NCI-H2107 (cell line): ENCODE measurements around the gene SLC44A1.

ENCODE experiments used
- DNase-seq: peaks from one replicate; lab custom pipeline; 2025; lab: John Stamatoyannopoulos, UW

The SLC44A1 gene

DNA sequence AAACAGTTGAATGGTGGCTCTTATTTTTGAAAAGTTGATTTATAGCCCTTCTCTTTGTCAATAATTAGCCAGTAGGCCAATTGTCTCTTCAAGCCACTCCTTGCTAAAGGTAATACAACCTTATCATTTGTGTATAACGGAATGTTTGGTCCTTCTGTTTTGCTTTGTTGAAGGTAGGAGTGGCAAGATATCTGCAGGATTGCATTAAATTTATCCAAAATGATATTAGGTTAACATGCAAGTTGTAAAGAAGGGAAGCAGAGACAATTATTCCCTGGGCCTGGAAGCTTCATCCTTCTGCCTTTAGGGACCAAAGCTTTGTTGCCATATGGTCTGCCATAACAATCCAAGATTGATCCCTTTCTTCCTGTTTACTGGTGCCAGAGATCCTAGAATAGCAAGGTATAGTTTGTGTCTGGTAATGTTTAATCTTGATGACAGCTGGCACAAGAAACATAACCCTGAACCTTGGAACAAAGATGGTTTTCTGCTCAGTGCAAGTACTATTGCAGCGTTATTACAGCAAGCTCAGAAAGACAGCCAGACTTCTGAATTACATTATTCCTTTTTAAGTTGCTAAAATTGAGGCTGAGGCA lies 187.9 kb downstream of the SLC44A1 start:
- DNase-seq = no peak

DNA sequence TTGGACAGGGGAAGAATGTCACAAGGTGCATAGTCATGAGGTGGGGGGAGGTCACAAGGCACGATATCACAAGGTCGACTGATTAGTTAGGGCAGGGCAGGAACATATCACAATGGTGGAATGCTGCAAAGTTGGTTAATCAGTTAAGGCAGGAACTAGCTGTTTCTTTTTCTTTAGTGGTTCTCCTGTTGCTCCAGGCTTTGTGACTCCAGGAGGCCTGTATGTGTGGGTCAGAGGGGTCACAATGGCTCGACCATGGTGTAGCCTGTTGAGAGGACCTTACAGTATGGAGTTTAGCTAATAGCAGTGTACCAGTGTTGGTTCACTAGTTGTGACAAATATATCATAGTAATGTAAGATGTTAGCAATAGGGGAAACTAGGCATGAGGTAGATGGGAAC lies 191.0 kb downstream of the SLC44A1 start:
- DNase-seq = no peak

DNA sequence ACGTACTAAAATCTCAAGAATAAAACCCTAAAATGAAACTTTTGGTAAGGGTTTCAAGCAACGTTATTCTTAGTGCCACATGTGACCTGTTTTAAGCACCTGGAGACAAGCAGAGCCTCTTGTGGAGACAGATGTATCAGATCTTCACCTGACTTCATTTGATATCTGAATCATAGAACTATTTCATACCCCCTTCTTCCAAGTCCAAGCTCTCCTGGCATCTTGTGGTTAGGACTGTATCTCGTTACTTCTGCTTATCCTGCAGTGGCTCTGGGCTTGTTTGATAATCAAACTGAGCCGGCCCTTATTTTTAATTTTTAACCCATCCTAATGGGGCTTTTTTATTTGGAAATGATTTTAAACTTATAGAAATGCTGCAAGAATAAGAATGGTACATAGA lies 192.3 kb downstream of the SLC44A1 start:
- DNase-seq = no peak

DNA sequence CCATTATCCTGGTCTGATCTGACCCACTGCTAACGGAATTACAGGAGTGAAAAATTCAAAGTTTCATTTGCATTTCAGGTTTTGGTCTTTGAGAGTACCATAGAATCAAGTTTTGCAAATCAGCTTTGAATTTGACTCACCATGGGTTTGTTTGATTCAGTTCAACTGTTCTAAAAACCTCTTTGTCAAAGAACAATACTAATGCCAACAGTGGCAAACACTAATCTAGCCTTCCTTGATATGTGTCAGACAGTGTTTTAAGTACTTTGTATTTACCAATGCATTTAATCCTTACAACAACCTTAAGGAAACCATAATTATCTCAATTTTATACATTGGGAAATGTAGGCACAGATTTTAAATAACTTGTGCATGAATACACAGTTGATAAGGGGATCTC lies 193.3 kb downstream of the SLC44A1 start:
- DNase-seq = no peak

DNA sequence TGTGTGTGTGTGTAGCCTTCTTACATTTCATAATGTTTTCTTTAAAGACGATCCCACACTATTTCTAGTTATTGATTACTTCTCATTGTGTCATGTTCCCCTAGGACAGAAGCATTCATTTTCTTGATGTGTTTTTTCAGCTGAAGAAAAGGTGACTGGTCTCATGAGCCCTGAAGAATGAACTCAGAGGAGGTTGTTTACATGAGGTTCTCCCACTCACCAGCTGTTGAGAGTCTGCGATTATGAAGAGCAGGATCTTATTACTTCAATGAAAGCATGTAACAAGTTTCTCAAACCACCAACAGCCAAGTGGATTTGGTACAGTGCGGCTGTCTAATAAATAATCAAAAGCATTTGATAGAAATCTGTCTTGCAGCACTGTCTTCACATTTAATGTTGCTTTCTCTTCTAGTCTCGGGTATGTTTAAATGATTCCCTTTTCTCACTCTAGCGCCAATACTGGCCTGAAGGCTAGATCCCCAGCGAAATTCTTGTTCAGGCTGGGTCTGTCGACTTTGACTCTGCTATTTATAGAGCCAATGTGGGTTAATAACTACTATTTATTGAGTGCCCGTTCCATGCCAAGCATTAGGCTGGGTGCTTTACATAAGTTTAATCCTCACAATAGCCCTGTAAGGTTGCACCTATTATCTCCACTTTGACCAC lies 193.8 kb downstream of the SLC44A1 start:
- DNase-seq = peak; percentile 16

DNA sequence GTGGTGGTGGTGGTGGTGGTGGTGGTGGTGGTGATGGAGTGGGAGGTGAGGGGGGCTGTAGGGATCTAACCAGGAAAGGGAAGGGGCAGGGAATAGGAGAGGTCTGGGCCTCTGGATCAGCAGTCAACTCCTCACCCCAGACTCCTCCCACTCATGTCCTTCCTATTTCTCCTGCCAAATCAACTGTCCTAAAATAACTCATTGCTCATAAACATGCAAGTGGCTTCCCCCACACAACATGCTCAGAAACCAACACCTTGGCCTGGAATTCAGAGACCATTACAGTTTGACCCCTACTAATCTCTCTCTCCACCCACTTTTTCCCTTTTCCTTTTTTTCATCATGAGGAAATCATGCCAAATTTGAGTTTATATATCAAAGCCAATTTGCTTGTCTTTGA lies 195.0 kb downstream of the SLC44A1 start:
- no peak for DNase-seq

DNA sequence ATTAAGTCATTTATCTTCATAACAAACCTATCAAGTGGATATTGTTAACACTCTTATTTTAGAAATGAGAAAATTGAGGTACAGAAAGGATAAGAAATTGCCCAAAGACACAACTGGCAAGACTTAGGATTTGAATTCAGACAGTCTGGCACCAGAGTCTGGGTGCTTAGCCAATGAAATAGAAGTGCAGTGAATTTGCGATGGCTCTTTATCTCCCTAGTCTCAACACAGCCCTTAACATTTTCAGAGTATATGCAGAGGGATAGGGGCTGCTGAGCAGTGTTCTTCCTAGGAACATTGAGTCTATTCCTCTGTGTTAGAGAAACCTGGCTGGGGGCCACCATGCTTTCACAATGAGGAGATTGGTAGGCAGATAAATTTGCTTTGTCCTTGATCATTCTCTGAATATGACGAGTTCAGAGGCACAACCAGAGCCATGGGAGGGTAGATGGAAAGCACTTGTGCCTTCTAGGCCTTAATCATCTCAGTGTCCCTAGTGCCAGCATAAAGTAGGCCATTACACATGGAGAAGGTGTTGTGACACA lies 197.2 kb downstream of the SLC44A1 start:
- no peak for DNase-seq

DNA sequence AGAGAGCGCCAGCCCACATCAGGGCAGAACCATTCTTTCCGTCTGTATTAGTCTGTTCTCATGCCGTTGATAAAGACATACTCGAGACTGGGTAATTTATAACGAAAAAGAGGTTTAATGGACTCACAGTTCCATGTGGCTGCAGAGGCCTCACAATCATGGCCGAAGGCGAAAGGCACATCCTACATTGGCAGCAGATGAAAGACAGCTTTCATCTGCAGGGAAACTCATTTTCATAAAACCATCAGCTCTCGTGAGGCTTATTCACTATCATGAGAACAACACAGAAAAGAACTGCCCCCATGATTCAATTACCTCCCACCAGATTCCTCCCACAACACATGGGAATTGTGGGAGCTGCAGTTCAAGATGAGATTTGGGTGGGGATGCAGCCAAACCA lies 198.7 kb downstream of the SLC44A1 start:
- no peak for DNase-seq

DNA sequence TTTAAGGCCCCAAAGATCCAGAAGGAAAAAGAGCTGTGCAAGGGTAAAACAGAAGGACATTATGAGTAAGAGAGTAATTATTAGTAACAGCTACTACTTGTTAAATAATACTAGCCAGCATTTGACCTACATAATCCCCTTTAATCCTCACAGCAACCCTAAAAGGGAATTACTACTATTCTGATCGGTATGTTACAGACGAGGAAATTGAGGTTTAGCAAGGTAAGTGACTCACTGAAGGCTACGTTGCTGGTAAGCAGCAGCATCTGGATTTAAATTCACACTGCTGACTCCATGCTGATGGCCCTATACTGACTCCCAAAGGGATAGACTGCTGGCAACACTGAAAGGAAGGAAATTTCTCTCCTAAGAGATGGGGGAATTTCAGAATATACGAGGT lies 199.7 kb downstream of the SLC44A1 start:
- no peak for DNase-seq

DNA sequence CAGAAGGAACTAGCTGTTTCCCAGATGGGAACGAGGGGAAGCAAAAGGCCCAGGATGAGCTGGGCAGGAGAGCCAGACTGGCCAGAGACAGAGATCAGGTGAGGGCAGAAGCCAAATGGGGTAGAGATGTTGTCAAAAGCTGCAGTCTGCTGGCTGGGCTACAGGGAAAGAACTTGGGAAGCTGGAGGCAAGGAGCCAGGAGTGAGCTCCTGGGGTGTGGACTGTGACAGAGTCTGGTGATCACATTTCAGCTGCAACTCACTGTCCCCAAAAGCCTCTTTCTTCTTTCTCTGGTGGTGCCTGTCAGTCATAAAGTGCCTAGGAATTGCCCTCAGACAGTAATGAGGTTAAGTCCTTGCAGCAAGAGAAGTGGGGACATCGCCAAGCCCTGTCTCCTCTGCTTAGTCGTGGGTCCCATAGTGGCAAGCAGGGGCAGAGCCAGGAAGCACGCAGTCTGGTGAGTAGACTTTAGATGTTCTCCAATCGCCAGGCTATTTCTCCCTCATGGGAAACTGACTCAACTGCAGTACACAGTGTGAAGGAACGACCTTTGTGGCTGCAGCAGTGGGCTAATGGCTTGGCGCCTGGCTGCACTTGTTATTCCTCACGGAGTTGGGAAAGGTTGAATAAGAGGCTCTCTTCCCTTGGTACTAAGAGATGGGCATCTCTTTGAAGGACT lies 200.9 kb downstream of the SLC44A1 start:
- no peak for DNase-seq

DNA sequence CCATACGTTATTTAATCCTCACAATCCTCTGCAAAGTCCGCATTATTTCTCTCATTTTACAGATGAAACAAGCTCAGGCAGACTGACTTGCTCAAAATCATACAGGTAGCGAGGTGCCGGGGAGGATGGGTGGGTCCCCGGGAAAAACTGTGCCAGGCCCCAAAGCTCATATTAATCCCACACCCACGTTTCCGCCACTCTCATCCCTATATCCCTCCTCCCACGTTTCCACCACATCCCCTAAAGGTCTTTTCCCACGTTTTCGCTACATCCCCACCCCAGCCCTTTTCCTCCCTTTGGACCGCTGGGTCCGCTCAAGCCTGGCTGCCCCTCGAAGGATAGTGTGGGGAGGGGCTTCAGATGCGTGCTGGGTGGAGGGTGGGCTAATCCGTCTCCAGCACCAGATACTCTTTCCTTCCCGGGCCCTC lies 202.9 kb downstream of the SLC44A1 start:
- DNase-seq = no peak

DNA sequence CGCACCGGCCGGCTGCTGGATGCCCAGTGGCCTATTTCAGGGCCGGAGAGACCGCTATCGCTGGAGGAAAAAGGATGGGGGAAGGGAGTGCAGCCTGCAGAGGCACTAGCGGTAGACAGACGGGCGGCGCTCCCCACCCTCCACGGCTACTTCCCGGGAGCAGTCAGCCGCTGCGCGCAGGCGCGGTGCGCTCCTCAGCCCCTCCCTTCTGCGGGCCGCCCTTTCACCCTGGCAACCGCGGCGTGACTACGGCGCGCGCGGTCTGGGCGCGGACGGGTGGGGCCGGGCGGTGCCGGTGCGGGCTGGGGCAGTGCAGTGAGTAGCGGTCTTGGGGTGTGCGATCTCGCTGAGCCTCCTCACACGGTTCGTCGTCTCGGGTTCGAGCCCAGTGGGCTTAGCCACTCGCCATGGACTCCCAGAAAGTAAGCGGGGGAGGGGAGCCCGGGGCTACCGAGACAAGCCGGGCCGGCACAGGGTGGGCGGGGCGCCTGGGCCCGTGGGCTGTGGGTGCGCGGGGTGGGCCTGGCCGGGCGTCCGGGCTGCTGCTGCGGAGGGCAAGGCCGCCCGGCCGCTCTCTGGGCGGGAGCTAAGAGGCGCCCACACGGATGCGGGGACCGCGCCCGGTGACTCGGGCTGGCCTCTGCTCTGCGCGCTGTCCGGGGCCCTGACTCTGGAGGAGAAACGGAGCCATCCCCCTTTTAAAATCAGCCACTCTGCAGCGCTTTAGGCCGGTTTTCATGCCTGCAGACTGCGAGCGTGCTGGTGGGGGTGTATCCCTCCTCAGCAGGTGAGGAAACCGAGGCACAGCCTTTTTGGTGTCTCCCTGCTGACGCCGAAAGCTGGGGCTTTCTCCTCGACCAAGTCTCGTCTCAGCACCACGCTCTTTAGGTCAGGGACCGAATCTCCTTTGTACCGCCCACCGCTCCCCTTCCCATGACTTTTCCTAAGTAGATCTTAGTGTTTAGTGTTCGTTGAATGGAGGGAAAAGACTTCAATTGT lies 203.7 kb downstream of the SLC44A1 start, which contains the start of gene FSD1L:
FSD1L (plus strand) TSS at position 221 of the 999 bp plus-strand sequence; CDS start at position 408, 187 bp downstream.
- peak; percentile 29 for DNase-seq

DNA sequence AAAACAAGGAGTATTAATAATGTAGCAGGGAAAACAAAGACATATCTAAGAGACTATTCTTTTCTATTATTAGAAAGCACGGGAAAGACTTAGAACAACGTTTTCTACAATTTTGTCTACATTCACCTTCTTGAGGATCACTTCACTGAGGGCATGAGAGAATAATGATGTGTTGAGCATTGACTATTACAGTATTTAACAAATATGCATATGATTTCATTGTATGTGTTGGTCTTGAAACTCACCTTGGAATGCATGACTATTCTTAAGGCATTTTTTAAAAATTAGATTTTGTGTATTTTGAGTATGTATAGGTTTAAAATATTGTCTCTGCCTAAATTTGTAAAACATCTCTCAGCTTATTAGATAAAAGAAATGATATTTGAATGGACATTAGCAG lies 204.6 kb downstream of the SLC44A1 start:
- DNase-seq = no peak

DNA sequence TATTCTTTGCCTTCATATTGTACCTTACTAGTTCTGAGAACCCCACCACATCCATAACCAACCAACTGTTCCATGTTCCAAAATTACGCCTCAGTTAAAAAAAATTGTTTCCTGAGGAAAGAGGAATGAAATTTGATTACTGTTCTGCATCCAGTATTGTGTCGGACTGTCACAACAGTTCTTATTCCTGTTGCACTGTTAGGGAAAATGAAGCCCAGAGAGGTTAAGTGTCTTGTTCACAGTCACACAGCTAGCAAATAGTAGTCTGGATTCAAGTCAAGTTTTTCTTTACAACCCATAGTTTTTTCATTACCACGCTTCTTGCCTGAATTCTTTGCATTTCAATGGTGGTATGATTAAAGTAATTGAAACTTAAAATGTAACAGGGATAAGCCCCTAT lies 207.7 kb downstream of the SLC44A1 start:
- DNase-seq = no peak

DNA sequence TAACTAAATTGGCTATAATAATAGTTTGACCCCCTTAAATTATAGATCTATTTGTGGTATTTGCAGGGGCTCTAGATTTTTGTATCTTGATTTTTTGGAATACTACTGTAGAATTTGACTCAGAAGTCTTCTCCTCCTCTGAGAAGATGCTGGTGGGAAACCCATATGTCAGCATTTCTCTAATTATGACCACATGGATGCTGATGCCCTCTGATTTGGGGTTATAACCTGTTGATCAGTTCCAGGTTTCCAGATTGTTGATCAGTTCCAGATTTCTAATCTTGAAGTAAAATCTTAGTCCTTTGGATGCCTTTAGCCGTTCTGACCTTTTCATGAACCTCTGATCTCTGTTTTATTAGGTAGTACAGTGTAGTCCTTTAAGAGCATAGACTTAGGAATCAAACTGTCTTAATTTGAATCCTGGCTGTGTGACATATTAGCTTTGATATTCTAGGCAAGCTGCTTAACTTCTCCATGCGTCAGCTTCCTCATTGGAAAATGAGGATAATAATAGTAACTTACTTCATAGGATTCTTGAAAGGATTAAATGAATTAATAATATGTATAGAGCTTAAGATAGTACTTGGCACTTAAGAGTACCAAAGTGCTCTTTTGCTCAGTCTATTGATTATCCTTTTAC lies 211.5 kb downstream of the SLC44A1 start:
- DNase-seq = no peak

DNA sequence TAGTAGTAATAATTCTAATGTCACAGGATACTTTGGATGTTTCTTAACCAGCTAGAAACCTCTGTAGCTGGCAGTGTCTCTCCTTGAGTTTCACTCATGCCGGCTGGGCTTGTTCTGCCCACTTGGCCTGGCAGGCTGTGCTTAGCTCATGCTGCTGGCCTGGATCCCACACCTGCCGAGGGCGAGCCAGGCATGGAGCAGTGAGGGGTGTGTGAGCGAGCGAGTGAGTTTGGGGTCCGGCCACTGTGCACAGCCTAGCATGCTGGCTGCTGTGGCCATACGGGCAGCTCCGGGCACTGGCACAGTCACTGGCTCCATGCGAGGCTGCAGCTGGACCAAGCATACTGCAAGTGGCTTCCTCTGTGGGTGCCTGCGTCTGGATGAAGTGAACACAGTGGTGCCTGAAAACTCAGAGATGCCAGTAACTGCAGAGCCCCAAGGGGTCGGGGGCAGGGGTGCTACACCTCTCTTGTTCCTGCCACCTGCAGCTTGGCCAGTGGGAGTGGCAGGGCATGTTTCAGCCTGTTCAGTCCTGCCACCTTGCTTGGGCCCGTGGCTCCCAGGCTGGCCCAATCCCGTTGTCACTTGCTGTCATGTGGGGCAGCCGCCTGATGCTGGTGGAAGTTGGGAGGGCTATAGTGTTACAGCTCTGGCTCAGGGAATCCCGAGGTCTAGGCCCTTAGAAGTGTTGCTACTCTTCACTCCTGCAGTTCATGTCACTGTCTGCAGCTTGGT lies 213.3 kb downstream of the SLC44A1 start:
- DNase-seq = no peak

DNA sequence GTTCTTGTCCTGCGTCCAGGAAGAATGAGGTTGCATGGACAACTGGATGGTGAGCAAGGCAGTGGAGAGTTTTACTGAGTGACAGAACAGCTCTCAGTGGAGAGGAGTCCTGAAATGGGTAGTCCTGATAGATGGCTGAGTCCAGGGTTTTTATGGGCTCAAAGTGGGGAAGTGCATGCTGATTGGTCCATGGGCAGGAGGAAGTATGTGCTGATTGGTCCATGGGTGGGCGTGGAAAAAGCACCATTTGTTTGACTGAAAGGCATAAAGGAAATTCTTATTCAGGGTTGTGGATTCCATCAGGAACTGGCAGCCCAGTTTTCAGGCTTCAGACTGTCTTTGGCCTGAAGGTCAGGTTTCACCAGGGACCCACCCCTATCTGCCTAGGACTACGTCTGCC lies 214.0 kb downstream of the SLC44A1 start:
- DNase-seq = no peak

DNA sequence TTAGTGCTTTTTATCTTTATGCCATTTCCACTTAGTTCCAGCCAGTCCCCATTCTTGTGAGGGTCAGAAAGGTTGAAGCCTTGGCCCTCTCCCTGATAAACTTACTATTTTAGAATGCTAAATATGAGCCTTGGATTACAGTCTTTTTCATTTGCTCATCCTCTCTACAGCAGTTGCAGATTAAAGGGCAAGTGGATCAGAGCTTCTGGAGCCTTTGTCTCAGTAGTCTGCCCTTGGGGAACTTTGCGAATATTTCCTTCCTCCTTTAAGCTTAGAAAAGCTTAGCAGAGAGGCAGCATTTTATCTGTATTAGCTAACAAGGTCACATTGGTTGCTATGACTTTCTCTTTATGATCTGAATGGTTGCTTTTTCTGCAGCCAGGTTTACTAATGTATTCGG lies 214.9 kb downstream of the SLC44A1 start:
- DNase-seq = no peak

DNA sequence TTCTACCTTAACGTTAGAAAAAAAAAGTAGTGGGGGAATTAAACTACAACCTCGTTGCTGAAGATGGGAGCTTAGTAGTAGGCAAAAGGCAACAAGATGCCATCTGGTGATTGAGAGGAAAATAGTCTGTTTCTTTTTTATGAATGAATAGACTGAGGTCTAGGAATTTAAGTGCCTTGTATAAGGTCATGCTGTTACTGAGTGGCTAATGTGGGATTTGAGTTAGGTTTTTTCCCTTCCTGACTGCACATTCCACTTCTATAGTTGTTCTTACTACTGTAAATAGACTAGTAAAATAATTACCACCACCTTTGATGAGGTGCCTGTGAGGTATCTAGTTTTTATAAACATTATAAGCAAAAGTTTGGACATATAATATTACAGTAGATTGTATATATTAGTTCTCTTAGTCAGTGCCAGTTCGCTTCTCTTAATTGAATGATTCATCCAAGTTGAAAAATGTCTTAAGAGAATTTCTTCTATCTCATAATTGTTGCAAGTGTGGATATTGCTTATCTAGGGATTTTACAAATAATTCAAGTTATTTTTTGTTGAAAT lies 222.5 kb downstream of the SLC44A1 start:
- DNase-seq = no peak

DNA sequence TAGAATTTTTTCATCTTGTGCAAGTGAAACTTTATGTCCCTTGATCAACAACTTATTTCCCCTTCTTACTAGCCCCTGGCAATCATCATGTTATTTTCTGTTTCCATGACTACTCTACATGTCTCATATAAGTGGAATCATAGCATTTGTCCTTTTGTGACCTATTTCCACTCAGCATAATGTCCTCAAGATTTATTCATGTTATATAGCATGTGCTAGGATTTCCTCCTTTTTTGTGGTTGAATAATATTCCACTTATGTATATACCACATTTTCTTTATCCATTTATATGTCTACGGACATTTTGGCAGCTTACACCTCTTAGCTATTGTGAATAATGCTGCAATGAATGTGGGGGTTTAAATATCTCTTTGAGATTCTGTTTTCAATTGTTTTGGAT lies 224.4 kb downstream of the SLC44A1 start:
- DNase-seq = no peak
